HG03196 (cell line): Measurements from ENCODE around the gene CPED1.
"Not testable (repeated sequence)": the region's sequence is repeated elsewhere in the genome, so short reads cannot be mapped to it uniquely, and the experiment has no call there.

Experiments used
- ATAC-seq: cut with Tn5 transposase; IDR thresholded peaks from one replicate; pipeline ENCODE4 v1.9.1; 2021; ENCODE audit not compliant: unreplicated experiment

Gene CPED1

DNA sequence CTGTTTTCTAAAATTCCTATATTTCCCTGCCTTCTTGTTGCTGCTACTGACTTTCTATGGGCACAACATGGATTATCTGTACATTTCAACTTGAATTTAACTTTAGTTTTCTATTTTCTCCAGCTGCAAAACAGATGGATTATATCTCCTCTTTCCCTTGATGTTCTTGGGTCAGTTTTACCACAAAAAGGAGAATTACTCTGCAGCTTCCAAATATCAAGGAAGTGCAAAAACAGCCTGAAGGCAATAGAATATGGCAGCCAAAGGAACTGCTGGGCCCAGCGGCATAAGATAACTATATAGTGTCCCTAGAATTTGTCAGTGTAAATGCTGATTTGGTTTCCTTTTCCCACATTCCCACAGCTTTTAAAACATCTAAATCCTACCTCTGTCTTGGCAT, 29.1 kb downstream of the CPED1 start:
- no peak for ATAC-seq

DNA sequence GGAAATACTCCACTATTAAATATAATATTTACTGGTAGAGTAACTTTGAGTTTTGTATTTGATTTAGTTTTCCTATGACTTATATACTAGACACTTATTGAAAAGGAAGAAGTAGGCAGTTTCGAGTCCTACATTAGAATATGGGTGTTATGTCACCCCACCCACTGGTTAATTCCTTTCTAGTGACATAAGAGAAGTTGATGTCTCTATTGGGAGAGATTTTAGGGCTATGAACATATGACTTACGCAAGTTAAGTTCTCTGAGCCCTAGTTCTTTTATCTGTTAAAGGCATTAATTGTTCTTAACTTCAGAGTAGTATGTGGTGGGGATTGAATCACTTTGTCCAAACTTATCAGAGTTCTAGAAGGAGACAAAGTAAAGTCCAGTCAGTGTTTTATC, 30.5 kb downstream of the CPED1 start:
- no peak for ATAC-seq

- ATAC-seq = no peak
These were observed 31.9 kb downstream of the CPED1 start for GRCh38 chr7:121020249-121020988.

DNA sequence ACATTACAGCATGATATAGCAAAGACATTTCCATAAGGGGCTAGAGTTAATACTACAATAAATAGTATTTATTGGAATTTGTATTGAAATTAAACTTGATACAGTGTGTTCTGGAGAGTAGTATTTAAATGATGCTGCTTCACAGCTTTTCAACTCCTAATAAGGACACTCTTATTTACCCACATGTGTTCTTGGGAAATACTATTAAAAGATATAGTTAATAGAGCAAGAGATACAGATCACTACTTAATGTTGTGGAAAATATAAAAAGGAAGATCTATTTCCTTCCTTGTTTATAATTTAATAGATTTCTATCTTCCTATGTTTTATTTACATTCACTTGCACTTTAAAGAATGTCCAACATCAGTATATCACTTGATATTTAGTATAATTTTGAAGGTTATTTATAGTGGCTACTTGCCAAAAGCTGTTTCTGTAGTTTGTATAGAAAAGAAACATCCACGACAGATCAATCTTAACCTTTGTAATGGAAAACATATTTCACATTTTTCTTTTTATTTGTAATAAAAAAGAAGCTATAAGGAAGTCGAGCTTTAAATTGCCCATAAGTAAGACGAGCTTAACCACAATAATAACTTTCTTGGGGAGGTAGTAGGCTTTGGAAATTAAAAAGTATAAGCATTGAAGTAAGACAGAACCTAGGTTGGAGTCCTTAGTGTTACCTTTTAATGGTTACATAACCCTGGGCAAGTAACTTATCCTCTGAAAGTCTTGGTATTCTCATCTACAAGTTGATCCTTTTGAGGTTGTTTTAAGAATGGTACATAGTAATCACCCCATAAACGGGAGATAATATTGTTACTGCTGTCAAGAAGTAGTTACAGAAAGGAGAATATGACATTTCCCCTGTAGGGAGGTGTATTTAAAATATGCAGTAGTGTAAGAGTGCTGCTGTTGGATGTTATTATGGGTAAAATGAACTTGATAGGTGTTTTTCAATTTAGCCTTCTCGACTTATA, 32.8 kb downstream of the CPED1 start:
- ATAC-seq = no peak

GRCh38 chr7:121023194-121023593, 34.7 kb downstream of the CPED1 start:
- ATAC-seq = no peak

- ATAC-seq = no peak
These were observed 35.4 kb downstream of the CPED1 start for GRCh38 chr7:121023683-121024511.

- no peak for ATAC-seq
These were observed 36.1 kb downstream of the CPED1 start for GRCh38 chr7:121024611-121025010.

DNA sequence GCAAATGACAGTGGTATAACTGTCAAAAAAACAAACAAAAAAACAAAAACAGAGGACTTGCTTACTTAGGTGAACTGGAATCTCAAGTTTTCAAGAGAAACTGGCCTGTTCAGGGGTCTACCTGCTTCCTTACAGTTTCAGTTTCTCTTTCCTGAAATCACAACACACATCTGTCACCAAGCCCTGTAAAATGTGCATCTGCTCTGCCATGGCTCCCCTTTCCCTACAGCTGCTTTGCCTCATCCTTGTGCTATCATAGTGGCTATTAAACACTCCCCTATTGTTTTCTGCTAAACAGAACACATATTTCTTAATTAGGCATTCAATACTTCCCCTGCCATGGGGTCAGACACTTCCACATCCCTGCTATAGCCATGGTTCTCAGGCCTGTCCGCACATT, 37.6 kb downstream of the CPED1 start:
- no peak for ATAC-seq

GRCh38 chr7:121026577-121027111, 38.1 kb downstream of the CPED1 start:
- ATAC-seq = no peak

DNA sequence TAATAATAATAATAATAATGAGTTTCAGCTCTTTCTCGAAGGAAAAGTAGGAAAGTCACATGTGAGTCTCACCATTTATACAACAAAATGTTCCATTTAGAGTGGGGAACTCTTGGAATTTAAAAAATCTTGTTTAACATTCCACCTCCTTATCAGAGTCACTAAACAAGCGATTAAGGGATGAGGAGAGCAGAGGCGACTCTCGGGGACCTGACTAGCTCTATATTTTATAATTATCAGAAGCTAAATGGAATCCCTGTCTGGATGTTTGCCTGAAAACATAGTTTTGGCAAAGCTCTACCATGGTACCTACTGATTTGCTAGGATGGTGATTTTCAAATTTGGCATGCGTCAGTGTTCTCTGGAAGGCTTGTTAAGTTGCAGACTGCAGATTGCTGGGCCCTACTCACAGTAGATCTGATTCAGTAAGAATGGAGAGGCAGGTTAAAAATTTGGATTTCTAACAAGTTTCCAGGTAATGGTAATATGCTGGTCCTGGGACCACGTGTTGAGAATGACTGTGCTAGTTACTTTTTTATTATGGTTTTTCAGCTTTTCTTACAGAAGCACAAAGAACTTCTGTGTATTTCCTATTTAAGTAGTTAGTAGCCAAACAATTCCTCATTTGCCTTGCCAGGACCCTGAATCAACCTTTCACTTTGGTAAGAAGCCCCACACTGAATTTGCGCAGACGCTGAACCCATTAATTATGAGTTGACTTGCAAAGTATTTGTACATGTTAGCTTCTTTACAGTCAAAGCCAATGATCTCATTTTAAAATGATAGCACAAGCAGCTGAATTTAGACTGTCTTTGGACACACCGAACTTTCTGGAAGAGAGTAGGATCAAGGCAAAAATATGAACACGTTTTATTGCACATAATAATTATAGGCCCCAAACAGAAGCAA, 39.5 kb downstream of the CPED1 start:
- no peak for ATAC-seq

GRCh38 chr7:121029302-121029701, 40.8 kb downstream of the CPED1 start:
- ATAC-seq = no peak

- no peak for ATAC-seq
These were observed 41.8 kb downstream of the CPED1 start for GRCh38 chr7:121030308-121030707.

DNA sequence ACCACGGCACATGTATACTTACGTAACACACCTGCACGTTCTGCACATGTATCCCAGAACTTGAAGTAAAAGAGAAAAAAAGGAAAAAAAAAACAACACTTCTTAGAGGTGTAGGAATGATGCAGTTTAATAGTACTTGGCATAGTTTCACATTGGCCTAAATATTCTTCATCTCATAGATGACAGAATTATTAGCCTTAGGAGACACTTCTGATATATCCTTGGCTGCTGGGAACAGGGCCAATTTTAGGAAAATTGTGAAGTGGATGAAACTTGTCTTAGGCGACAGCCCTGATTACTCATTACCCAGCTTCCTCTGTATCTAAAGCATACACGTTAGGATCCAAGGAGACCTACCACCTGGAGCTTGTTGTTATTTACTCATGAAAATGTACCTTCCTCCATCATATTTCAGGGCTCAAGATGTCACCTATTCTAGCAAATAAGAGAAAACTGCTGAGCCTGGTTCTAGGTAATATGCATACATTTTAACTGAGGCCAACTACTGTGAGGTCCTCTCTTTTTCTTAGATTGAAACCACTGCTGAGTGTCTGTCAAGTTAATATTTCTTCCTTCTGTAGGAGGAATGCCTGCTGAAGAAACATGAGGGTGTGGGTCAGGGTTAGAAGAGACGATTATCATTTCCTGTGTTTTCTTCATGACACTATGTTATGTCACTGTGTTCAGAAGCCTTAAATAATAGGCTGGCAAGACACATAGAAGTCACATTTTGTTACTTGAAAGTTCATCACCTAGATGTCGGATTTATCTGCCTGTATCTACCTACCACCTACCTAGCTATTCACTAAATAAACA, 44.3 kb downstream of the CPED1 start:
- ATAC-seq = no peak

- ATAC-seq = no peak
These were observed 46.4 kb downstream of the CPED1 start for GRCh38 chr7:121034929-121035328.

GRCh38 chr7:121036776-121037175, 48.3 kb downstream of the CPED1 start:
- not testable (repeated sequence) for ATAC-seq

GRCh38 chr7:121037329-121037728, 48.8 kb downstream of the CPED1 start:
- ATAC-seq = not testable (repeated sequence)

GRCh38 chr7:121037957-121038716, 49.6 kb downstream of the CPED1 start:
- ATAC-seq = no peak
